ENCODE data around the gene ASB6.
A peak's percentile ranks its signal among the peaks of the same experiment; 100 is the strongest.

ASB6 gene

GRCh38 chr9:129620669-129621295 is 21.2 kb downstream of the ASB6 start, which contains the start of gene C9orf50:
TSS of gene C9orf50 (minus strand) at chr9:129621101. CDS start at chr9:129620574, 527 bp downstream.
- H3K4me3 ChIP-seq (ENCODE audit: low read depth, low read length) = no peak within 1 kb of the TSS
- no peak for TF ChIP-seq CTCF (IDR thresholded peaks at IDR 0.05; ENCODE audit: borderline replicate concordance, insufficient read depth, low read depth, low read length)

- H3K4me3 ChIP-seq (ENCODE audit: low read depth, low read length) = no peak overlapping the region
- no peak for TF ChIP-seq CTCF (IDR thresholded peaks at IDR 0.05; ENCODE audit: borderline replicate concordance, insufficient read depth, low read depth, low read length)
These were observed 21.9 kb downstream of the ASB6 start for GRCh38 chr9:129619787-129620668.

DNA sequence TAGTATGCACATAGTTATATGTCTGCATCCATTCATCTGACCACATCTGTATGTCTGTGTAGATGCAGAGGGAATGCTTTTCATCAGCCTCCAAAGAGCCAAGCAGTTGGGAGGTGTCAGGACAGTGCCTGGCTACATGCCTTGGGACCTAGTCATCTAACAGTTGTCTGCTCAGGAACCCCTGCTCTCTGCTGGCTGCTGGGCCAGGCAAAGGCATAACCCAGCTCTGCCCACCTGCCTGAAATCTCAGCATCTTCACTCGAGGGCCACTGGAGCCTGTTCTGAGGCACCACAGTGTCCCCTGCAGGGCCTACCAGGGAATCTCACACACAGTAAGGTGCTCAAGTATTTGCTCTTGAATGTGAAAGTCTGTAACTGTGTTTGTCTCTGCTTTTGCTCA is 24.8 kb downstream of the ASB6 start:
- peak; percentile 53 for TF ChIP-seq CTCF (IDR thresholded peaks at IDR 0.05; ENCODE audit: borderline replicate concordance, insufficient read depth, low read depth, low read length)
- no peak overlapping the region for H3K4me3 ChIP-seq (ENCODE audit: low read depth, low read length)

DNA sequence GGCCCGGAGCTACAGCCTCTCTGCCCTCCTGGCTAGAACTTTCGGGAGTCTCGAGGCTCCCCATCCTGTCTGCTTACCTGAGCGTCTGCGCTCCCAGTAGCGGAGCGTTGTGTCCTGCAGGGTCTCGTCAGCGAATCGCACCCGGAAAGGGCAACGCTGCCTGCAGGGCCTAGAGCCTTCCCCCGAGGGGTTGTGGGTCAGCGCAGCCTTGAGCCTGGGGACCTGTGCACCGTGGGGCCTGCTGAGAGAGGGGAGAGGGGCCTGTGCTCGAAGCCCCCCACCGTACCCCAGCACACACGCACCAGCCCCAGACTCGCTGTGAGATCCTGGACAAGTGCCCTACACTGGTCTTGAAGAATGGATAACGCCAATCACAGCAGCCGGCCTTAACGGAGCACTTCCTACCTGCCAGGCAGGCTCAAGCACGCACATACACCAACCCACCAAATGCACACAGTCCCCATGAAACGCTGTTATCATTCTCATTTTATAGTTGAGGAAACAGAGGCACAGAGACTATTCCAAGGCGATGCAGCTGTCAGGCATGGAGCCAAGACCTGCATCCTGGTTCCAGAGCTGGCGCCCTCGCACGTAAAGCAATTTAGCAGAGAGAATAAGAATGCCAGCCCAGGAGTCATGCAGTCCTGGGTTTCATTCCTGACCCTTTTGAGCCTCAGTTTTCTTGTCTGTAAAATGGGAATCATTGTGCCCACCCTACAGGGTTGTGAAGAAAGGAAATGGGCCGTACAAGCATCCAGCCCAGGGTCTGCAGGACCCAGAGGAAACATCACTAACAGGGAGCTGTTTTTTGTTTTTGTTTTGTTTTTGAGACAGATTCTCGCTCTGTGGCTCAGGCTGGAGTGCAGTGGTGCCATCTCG is 26.3 kb downstream of the ASB6 start:
- no peak for TF ChIP-seq CTCF (IDR thresholded peaks at IDR 0.05; ENCODE audit: borderline replicate concordance, insufficient read depth, low read depth, low read length)
- no peak overlapping the region for H3K4me3 ChIP-seq (ENCODE audit: low read depth, low read length)

DNA sequence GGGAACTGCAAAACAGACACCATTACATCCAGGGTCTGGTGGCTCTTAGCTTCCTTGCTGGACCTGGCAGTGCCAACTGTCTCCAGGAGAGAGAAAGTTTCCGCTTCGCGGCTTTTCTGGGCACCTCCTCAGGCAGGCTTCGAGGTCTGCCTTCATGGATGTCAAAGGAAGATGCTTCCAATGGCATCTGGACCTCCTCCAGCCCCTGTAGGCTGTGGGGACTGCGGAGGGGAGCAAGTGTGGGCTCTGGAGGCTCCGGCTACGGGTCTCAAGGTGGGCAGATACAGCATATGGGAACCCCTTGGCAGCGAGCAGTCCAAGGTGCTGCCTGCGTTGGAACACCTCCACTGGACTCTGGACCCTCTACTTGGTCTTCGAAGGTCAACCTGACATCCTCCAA is 27.0 kb downstream of the ASB6 start:
- no peak for TF ChIP-seq CTCF (IDR thresholded peaks at IDR 0.05; ENCODE audit: borderline replicate concordance, insufficient read depth, low read depth, low read length)
- no peak overlapping the region for H3K4me3 ChIP-seq (ENCODE audit: low read depth, low read length)

DNA sequence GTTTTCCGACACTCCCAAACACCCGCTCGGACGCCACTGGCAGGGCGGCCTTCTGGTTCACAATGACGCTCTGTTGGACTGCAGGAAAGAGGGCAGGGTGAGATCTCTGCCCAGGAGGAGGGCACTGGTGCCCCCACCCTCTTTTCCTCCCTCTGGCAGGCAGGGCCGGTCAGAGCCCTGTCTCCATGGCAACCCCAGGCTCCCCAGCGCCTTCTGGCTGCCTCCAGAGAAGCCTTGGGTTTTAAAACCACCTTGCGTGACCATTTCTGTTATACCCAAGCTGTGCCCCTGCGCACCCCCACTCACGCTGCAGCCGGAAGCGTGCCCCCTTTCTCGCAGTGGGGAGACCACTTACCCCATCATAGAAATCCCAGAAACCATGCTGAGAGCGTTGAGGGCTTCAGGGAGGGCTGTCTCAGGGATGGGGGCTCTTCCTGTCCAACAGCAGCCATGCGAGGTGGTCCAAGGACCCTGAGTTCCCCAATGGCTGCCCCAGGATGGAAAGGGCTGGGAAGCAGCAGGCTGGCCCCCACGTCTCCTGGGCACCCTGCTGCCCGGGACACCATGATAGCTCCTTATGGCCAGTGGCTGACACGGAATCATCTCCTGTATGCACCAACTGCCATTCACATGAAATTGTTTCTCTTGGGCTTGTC is 28.3 kb downstream of the ASB6 start:
- no peak for TF ChIP-seq CTCF (IDR thresholded peaks at IDR 0.05; ENCODE audit: borderline replicate concordance, insufficient read depth, low read depth, low read length)
- H3K4me3 ChIP-seq (ENCODE audit: low read depth, low read length) = no peak overlapping the region

Measured in GM12875 (cell line).